DOHH2 (cell line): ENCODE results near the gene RASL11B.
"Not testable (repeated sequence)": the region's sequence is repeated elsewhere in the genome, so short reads cannot be mapped to it uniquely, and the experiment has no call there.

Experiments used
- H3F3A ChIP-seq: fragments of 200-600 bp; sonication (generic), shearing (Covaris generic); 2 replicates; pipeline ENCODE4 v1.6.0; 2016; ENCODE audit warnings: antibody characterized with exemption, mild to moderate bottlenecking; ENCODE audit not compliant: control insufficient read depth, insufficient read depth
- H3K27ac ChIP-seq: fragments of 200-600 bp; sonication (generic); 2 replicates; pipeline ENCODE4 v1.5.1; 2014; ENCODE audit warnings: low read depth, mild to moderate bottlenecking, low read length, moderate library complexity
- H3K27me3 ChIP-seq: fragments of 200-600 bp; sonication (generic); 2 replicates; pipeline ENCODE4 v1.6.1; 2014; ENCODE audit warnings: mild to moderate bottlenecking, low read length, mixed read lengths; ENCODE audit not compliant: control insufficient read depth
- H3K36me3 ChIP-seq: fragments of 200-600 bp; sonication (generic); 2 replicates; pipeline ENCODE4 v1.6.1; 2014; ENCODE audit warnings: mild to moderate bottlenecking, low read length, moderate library complexity, mixed read lengths; ENCODE audit not compliant: control insufficient read depth
- H3K4me1 ChIP-seq: fragments of 200-600 bp; sonication (generic); 2 replicates; pipeline ENCODE4 v1.6.1; 2014; ENCODE audit warnings: mild to moderate bottlenecking, low read length, mixed read lengths; ENCODE audit not compliant: control insufficient read depth
- H3K4me2 ChIP-seq: fragments of 200-600 bp; sonication (generic); 2 replicates; pipeline ENCODE4 v1.6.0; 2014; ENCODE audit warnings: mild to moderate bottlenecking, low read length, moderate library complexity
- H3K4me3 ChIP-seq: fragments of 200-600 bp; sonication (generic); 2 replicates; pipeline ENCODE4 v1.5.1; 2014; ENCODE audit warnings: mild to moderate bottlenecking, low read length, mixed read lengths
- H3K79me2 ChIP-seq: fragments of 200-600 bp; sonication (generic); 2 replicates; pipeline ENCODE4 v1.6.1; 2014; ENCODE audit warnings: mild to moderate bottlenecking, low read length, mixed read lengths; ENCODE audit not compliant: control insufficient read depth
- H3K9me2 ChIP-seq: fragments of 200-600 bp; sonication (generic); replicated peaks from 2 replicates; pipeline ENCODE4 v1.6.1; 2014; ENCODE audit warnings: mild to moderate bottlenecking, low read length, mixed read lengths; ENCODE audit not compliant: control insufficient read depth
- H3K9me3 ChIP-seq: fragments of 200-600 bp; sonication (generic); 2 replicates; pipeline ENCODE4 v1.6.1; 2014; ENCODE audit warnings: antibody characterized with exemption, low read length, mixed read lengths; ENCODE audit not compliant: control insufficient read depth, insufficient read depth
- H4K20me1 ChIP-seq: fragments of 200-600 bp; sonication (generic); 2 replicates; pipeline ENCODE4 v1.6.0; 2014; ENCODE audit warnings: low read depth, mild to moderate bottlenecking, antibody characterized with exemption, low read length, moderate library complexity; ENCODE audit not compliant: control insufficient read depth, insufficient read depth
- CTCF ChIP-seq: fragments of 200-600 bp; sonication (generic); IDR thresholded peaks from one replicate; pipeline ENCODE4 v1.5.1; 2014; ENCODE audit warnings: antibody characterized with exemption, mild to moderate bottlenecking, low read depth, low read length; ENCODE audit not compliant: poor library complexity, severe bottlenecking
- EZH2phosphoT487 ChIP-seq: fragments of 200-600 bp; sonication (generic); IDR thresholded peaks from 2 replicates; pipeline ENCODE4 v1.6.1; 2017; ENCODE audit warnings: borderline replicate concordance, mild to moderate bottlenecking, antibody characterized with exemption, low read length, moderate library complexity, mixed read lengths

The RASL11B gene

GRCh38 chr4:52824603-52825459 is 37.3 kb upstream of the RASL11B start:
- Histone ChIP-seq H3K4me3 (no peak overlapping the region), H3K27me3 (no peaks in the 10 kb centered on the region), H3K4me1 (no peaks in the 10 kb centered on the region), H3F3A (no peaks in the 10 kb centered on the region), H3K4me2 (no peak overlapping the region), H3K27ac (no peak overlapping the region), H3K9me2 (no peaks in the 10 kb centered on the region), H4K20me1 (no peaks in the 10 kb centered on the region), H3K79me2 (no peaks in the 10 kb centered on the region), H3K36me3 (no peaks in the 10 kb centered on the region), H3K9me3 (no peaks in the 10 kb centered on the region)
- TF ChIP-seq CTCF (no peak), EZH2phosphoT487 (no peak)

- H3K9me2 ChIP-seq, result no peaks in the 10 kb centered on the region
- H3K4me3 ChIP-seq, result no peak overlapping the region
- H3K4me1 ChIP-seq, result no peaks in the 10 kb centered on the region
- no peaks in the 10 kb centered on the region for H3K79me2 ChIP-seq
- H3K4me2 ChIP-seq, result no peak overlapping the region
- H3F3A ChIP-seq, result no peaks in the 10 kb centered on the region
- no peaks in the 10 kb centered on the region for H3K36me3 ChIP-seq
- H4K20me1 ChIP-seq, result no peaks in the 10 kb centered on the region
- no peaks in the 10 kb centered on the region for H3K27me3 ChIP-seq
- no peak overlapping the region for H3K27ac ChIP-seq
- TF ChIP-seq EZH2phosphoT487 (no peak), CTCF (no peak)
- H3K9me3 ChIP-seq, result no peaks in the 10 kb centered on the region
Observed at GRCh38 chr4:52825460-52826090, 36.5 kb upstream of the RASL11B start.

GRCh38 chr4:52833941-52834525 is 28.1 kb upstream of the RASL11B start:
- H3K27ac ChIP-seq, result no peak overlapping the region
- H3K79me2 ChIP-seq, result no peaks in the 10 kb centered on the region

GRCh38 chr4:52834641-52835456 is 27.3 kb upstream of the RASL11B start:
- not testable (repeated sequence) for H3K27me3 ChIP-seq, H3K9me3 ChIP-seq, H3K4me2 ChIP-seq, H3K4me3 ChIP-seq, H3K27ac ChIP-seq, H3F3A ChIP-seq, H4K20me1 ChIP-seq, H3K79me2 ChIP-seq, H3K36me3 ChIP-seq, H3K9me2 ChIP-seq, H3K4me1 ChIP-seq

More at GRCh38 chr4:52833941-52834525, 28.1 kb upstream of the RASL11B start:
- Histone ChIP-seq H3K9me2 (no peaks in the 10 kb centered on the region), H3K4me2 (no peak overlapping the region), H3K27me3 (no peaks in the 10 kb centered on the region), H3K9me3 (no peaks in the 10 kb centered on the region), H3K4me1 (no peaks in the 10 kb centered on the region), H3K4me3 (no peak overlapping the region), H4K20me1 (no peaks in the 10 kb centered on the region), H3F3A (no peaks in the 10 kb centered on the region), H3K36me3 (no peaks in the 10 kb centered on the region)
- TF ChIP-seq EZH2phosphoT487 (no peak), CTCF (no peak)
